DOHH2 (cell line): ENCODE results near the gene MAPK6.

Experiments used
- H3F3A ChIP-seq: fragments of 200-600 bp; sonication (generic), shearing (Covaris generic); 2 replicates; pipeline ENCODE4 v1.6.0; 2016; ENCODE audit warnings: antibody characterized with exemption, mild to moderate bottlenecking; ENCODE audit not compliant: control insufficient read depth, insufficient read depth
- H3K27ac ChIP-seq: fragments of 200-600 bp; sonication (generic); 2 replicates; pipeline ENCODE4 v1.5.1; 2014; ENCODE audit warnings: low read depth, mild to moderate bottlenecking, low read length, moderate library complexity
- H3K27me3 ChIP-seq: fragments of 200-600 bp; sonication (generic); 2 replicates; pipeline ENCODE4 v1.6.1; 2014; ENCODE audit warnings: mild to moderate bottlenecking, low read length, mixed read lengths; ENCODE audit not compliant: control insufficient read depth
- H3K36me3 ChIP-seq: fragments of 200-600 bp; sonication (generic); 2 replicates; pipeline ENCODE4 v1.6.1; 2014; ENCODE audit warnings: mild to moderate bottlenecking, low read length, moderate library complexity, mixed read lengths; ENCODE audit not compliant: control insufficient read depth
- H3K4me1 ChIP-seq: fragments of 200-600 bp; sonication (generic); 2 replicates; pipeline ENCODE4 v1.6.1; 2014; ENCODE audit warnings: mild to moderate bottlenecking, low read length, mixed read lengths; ENCODE audit not compliant: control insufficient read depth
- H3K4me2 ChIP-seq: fragments of 200-600 bp; sonication (generic); 2 replicates; pipeline ENCODE4 v1.6.0; 2014; ENCODE audit warnings: mild to moderate bottlenecking, low read length, moderate library complexity
- H3K4me3 ChIP-seq: fragments of 200-600 bp; sonication (generic); 2 replicates; pipeline ENCODE4 v1.5.1; 2014; ENCODE audit warnings: mild to moderate bottlenecking, low read length, mixed read lengths
- H3K79me2 ChIP-seq: fragments of 200-600 bp; sonication (generic); 2 replicates; pipeline ENCODE4 v1.6.1; 2014; ENCODE audit warnings: mild to moderate bottlenecking, low read length, mixed read lengths; ENCODE audit not compliant: control insufficient read depth
- H3K9me2 ChIP-seq: fragments of 200-600 bp; sonication (generic); replicated peaks from 2 replicates; pipeline ENCODE4 v1.6.1; 2014; ENCODE audit warnings: mild to moderate bottlenecking, low read length, mixed read lengths; ENCODE audit not compliant: control insufficient read depth
- H3K9me3 ChIP-seq: fragments of 200-600 bp; sonication (generic); 2 replicates; pipeline ENCODE4 v1.6.1; 2014; ENCODE audit warnings: antibody characterized with exemption, low read length, mixed read lengths; ENCODE audit not compliant: control insufficient read depth, insufficient read depth
- H4K20me1 ChIP-seq: fragments of 200-600 bp; sonication (generic); 2 replicates; pipeline ENCODE4 v1.6.0; 2014; ENCODE audit warnings: low read depth, mild to moderate bottlenecking, antibody characterized with exemption, low read length, moderate library complexity; ENCODE audit not compliant: control insufficient read depth, insufficient read depth
- CTCF ChIP-seq: fragments of 200-600 bp; sonication (generic); IDR thresholded peaks from one replicate; pipeline ENCODE4 v1.5.1; 2014; ENCODE audit warnings: antibody characterized with exemption, mild to moderate bottlenecking, low read depth, low read length; ENCODE audit not compliant: poor library complexity, severe bottlenecking
- EZH2phosphoT487 ChIP-seq: fragments of 200-600 bp; sonication (generic); IDR thresholded peaks from 2 replicates; pipeline ENCODE4 v1.6.1; 2017; ENCODE audit warnings: borderline replicate concordance, mild to moderate bottlenecking, antibody characterized with exemption, low read length, moderate library complexity, mixed read lengths

Gene MAPK6

DNA sequence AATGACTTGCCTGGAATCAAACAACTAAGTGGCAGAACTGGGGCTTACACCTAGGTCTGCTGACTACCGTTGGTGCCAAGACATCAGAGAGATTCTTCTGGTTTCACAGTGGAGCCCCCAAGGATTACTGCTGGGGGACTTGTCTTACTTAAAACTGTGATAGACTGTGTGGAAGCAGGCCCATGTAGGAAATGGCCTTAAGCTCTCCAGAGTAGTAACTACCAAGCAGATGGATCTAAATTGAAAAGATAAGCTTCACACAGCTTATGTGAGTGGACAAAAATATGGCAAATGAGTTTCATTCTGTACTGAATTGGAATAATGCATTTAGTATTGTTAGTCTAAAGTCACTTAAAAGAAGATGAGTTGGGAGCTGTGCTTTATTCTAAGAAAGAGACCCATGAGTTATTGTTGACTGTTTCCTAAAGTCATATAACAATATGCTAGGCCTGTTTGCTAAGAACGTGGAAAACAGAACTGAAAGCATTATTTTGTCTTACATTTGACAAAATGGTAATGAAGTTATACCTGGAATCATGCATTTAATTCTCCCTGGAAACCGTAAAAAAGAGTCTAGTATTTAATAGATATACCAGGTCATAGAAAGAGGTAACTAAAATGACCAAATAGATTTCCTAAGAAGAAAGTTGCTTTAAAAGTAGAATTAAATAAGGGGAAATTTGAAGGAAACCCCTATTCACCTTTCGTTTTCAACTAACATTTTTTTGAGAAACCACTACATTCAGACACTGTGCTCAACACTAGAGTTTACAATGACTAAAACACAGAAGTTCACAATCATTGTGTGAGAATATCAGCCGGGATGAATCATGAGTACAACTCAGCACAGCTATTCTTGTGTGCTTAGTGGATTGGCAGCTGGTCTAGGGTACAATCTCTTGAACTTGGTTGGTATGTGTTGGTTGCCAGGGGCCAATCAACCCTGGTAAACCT is 13.0 kb upstream of the MAPK6 start:
- Histone ChIP-seq H3K27ac (no peak overlapping the region), H3K36me3 (no peaks in the 10 kb centered on the region), H3K4me1 (peaks cover 45% of the 10 kb centered on the region), H4K20me1 (no peaks in the 10 kb centered on the region), H3K9me2 (no peaks in the 10 kb centered on the region), H3F3A (peaks cover 4% of the 10 kb centered on the region; the same call in 1 of the 2 replicates), H3K79me2 (no peaks in the 10 kb centered on the region), H3K27me3 (no peaks in the 10 kb centered on the region), H3K9me3 (peaks cover 7% of the 10 kb centered on the region; the same call in 1 of the 2 replicates), H3K4me2 (peak overlapping the region; percentile 13), H3K4me3 (no peak overlapping the region)
- TF ChIP-seq CTCF (no peak), EZH2phosphoT487 (no peak)

DNA sequence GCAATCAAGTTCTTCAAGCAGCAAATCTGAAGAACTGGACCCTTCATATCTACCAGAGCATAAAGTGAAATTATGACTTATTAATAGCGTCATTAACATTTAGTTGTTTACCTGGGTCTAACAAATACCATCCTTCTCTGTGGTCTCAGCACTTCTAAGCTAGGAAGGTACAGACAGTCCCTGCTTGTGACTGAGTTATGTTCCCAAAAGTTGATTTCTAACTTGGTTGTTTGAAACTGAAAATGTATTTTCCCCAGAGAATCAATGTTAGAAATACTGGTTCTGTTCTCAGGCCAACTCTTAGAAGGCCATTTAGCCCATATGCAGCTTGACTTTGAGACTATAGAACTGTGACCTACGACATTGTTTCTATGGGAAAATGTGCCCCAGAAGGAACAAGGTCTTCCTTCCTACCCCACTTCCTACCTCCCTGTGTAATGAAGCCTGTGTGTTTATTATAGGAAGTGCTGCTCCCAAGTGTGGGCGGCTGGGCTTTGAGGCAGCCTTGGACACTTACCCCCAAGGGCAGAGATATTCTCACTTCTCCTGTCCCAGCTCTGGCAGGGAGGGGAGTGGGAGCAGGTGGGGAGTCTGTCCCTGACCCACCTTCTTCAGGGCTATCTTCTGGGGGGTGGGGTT is 12.2 kb upstream of the MAPK6 start:
- Histone ChIP-seq H3K4me3 (no peak overlapping the region), H3K9me3 (peaks cover 7% of the 10 kb centered on the region; the same call in 1 of the 2 replicates), H3K36me3 (no peaks in the 10 kb centered on the region), H4K20me1 (no peaks in the 10 kb centered on the region), H3K9me2 (no peaks in the 10 kb centered on the region), H3K27me3 (no peaks in the 10 kb centered on the region), H3K27ac (no peak overlapping the region), H3F3A (peaks cover 4% of the 10 kb centered on the region; the same call in 1 of the 2 replicates), H3K79me2 (no peaks in the 10 kb centered on the region), H3K4me1 (peaks cover 45% of the 10 kb centered on the region), H3K4me2 (peak overlapping the region; percentile 13)
- TF ChIP-seq CTCF: no peak
- TF ChIP-seq EZH2phosphoT487: no peak

GRCh38 chr15:52008359-52008697 is 10.7 kb upstream of the MAPK6 start:
- Histone ChIP-seq H3K4me3 (peak overlapping the region; percentile 10; the same call in 1 of the 2 replicates), H3K4me1 (peaks cover 44% of the 10 kb centered on the region), H3K4me2 (peak overlapping the region; percentile 60), H4K20me1 (no peaks in the 10 kb centered on the region), H3K79me2 (no peaks in the 10 kb centered on the region), H3F3A (peaks cover 4% of the 10 kb centered on the region; the same call in 1 of the 2 replicates), H3K36me3 (no peaks in the 10 kb centered on the region), H3K27ac (0 out of 2 replicates have a peak overlapping the region, but pooled peaks have one; percentile 36), H3K9me3 (no peaks in the 10 kb centered on the region), H3K9me2 (no peaks in the 10 kb centered on the region), H3K27me3 (no peaks in the 10 kb centered on the region)
- TF ChIP-seq EZH2phosphoT487: no peak
- no peak for TF ChIP-seq CTCF
